ENCODE measurements around the gene NEU4.
"Not testable (repeated sequence)": the region's sequence is repeated elsewhere in the genome, so short reads cannot be mapped to it uniquely, and the experiment has no call there.

The NEU4 gene

GRCh38 chr2:241775223-241776177 lies 33.5 kb upstream of the NEU4 start:
- no peak for FAIRE-seq

- no peak for FAIRE-seq
Measured at GRCh38 chr2:241776336-241777169, 32.4 kb upstream of the NEU4 start, which contains the start of gene GAL3ST2. Gene GAL3ST2, plus strand, starts transcription at chr2:241776822. Its CDS starts 134 bp downstream, at chr2:241776956.

DNA sequence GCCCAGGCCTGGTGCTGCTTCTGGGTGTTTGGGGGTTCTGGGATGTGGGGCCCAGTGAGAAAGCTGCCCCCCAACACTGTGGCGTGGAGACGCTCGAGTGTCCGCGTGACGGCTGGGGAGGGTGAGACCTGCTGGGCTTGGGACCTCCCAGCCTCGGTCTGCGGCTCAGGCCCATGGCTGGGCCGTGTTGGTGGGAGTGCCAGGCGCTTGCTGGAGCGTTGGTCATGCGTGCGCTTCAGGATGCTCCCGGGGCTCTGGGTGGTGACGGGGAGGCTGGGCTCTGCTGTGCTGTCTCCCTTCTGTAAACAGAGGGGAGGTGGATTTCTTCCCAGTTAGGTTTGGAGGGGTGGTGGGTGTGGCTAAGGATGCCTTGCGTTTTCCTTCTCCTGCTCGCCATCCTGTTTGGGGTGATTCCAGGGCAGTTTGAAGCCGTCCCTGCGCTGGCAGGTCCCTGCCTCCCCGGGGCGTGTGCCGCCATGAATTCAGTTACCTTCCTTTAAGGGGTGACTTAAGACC lies 31.8 kb upstream of the NEU4 start:
- FAIRE-seq = no peak

- FAIRE-seq = no peak
Measured at GRCh38 chr2:241777686-241778627, 31.0 kb upstream of the NEU4 start.

- FAIRE-seq = no peak
Measured at GRCh38 chr2:241780939-241781569, 27.9 kb upstream of the NEU4 start.

DNA sequence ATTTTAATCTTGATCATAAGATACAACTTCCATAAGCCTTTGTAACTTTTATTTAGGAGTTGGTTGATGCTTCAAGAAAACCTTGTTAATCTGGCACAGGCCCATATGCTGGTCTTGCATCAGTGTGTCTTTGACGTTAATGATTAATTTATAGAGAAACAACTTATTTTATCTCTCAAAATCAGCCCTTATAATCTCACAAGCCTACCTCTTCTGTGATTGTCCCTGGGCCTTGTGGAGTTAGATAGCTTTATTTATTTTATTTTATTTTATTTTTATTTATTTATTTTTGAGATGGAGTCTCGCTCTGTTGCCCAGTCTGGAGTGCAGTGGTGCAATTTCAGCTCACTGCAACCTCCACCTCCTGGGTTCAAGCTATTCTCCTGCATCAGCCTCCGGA lies 26.9 kb upstream of the NEU4 start:
- not testable (repeated sequence) for FAIRE-seq

GRCh38 chr2:241788135-241788534 lies 20.9 kb upstream of the NEU4 start:
- FAIRE-seq = no peak

DNA sequence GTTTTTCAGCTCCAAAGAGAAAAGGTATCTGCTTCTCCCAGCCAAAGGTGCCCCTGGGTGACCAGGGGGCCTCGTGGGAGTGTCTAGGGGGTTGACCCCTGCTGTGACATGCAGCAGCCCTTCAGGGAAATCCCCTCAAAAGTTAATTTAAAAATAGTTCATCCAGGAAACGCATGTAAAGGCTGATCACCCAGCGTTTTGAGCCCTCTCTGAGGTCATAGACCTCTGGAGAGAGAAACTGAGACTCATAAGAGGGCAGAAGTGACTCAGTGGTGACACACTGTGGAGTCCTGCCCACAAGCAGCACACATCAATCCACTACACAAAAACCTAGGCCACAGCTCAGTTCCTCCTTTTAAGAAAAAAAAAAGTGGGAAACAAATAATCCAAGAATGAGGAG lies 20.4 kb upstream of the NEU4 start:
- FAIRE-seq = no peak

GRCh38 chr2:241791385-241791784 lies 17.6 kb upstream of the NEU4 start:
- FAIRE-seq = not testable (repeated sequence)

DNA sequence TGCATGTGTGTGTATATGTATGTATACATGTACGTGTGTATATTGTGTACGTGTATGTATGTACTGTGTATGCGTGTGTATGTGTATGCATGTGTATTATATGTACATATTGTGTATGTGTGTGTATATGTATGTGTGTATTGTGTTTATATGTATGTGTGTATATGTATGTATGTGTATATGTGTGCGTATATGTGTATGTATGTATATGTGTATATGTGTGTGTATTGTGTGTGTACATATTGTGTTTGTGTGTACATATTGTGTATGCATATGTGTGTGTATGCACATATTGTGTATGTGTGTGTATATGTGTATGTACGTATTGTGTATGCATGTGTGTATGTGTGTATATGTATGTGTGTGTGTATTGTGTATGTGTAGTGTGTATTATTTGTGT lies 15.6 kb upstream of the NEU4 start:
- no peak for FAIRE-seq

GRCh38 chr2:241794250-241794823 lies 14.7 kb upstream of the NEU4 start:
- FAIRE-seq = no peak

DNA sequence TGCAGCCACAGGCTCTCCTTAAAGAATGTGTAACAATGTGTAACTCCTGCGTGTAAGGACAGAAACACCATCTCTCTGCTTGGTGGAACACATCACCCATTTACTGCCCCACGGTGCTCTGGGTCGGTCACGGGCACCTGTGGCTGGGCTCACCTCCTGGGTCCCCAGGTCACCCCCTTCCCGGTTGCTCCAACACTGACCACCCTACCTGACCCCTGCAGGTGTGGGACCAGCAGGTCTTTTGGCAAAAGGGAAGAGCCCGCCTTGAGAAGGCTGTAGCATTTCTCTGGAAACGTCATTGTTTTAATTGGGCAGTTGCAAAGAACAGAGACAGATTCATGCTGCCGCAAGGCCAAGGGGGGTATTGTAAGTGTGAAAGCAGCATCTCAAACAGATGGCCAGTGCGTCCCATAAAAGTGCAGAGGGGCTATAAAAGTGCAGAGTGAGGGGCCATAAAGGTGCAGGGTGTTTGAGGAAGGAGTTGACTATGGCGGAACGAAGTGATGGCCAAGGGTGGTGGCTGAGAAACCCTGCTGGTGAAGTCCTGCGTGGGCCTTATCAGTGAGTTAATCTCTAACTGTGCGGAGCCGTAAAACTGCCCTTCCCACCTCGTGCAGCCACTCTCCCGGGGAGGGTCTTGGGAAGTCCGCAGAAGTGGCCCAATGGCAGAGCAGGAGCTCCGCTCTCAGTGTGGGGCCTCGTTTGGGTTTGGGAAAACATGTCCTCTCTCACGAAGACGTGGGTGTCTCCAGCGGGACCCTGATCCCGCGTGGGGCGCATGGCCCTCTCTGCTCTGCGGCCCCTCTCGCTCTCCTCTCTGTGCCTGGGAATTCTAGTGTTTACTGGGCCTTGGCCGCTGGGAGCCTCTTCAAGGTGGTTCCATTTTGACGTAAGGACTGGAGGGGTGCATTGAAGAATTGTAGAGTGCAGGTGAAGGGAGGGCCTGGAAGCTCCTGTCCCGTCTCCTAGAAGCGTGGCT lies 13.7 kb upstream of the NEU4 start:
- no peak for FAIRE-seq

DNA sequence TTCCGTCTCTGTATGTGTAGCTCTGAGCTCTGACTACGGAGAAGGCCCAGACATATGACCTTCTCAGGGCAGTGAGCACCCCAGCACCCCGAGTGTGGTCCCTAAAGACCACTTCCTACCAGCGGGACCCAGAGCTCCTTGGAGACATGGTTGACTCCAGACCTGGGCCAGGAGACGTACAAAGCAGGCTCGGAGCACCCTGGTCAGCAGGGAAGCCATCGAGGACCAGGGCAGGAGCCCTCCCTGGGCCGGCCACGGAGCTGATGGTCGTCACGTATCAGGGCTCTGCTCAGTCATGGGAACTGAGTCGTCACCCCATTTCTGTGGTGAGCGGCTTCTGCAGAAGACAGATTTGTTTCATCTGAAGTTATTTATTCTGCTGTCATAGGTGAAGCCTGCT lies 12.8 kb upstream of the NEU4 start:
- FAIRE-seq = no peak

DNA sequence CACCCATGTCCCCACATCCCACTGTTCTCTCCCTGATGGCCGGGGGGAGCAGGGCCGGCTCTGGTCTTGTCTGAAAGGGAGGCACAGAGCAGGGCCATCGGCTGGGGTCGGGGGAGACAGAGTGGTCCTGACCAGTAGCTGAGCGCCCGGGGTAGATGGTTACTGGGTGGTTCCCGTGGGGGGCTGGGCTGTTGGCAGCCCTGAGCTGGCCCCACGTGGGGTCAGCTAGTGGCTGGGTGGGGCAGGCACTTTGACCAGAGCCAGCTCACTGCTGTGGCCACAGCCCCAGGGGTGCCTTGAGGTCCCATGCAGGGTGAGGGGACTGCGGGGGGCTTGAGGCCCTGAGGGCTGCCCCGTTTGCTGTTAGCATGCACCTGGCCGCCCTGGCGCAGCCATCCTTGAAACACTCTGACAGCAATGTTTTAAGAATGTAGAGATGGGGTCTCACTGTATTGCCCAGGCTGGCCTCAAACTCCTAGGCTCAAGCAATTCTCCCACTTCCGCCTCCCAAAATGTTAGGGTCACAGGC lies 12.3 kb upstream of the NEU4 start:
- FAIRE-seq = no peak

DNA sequence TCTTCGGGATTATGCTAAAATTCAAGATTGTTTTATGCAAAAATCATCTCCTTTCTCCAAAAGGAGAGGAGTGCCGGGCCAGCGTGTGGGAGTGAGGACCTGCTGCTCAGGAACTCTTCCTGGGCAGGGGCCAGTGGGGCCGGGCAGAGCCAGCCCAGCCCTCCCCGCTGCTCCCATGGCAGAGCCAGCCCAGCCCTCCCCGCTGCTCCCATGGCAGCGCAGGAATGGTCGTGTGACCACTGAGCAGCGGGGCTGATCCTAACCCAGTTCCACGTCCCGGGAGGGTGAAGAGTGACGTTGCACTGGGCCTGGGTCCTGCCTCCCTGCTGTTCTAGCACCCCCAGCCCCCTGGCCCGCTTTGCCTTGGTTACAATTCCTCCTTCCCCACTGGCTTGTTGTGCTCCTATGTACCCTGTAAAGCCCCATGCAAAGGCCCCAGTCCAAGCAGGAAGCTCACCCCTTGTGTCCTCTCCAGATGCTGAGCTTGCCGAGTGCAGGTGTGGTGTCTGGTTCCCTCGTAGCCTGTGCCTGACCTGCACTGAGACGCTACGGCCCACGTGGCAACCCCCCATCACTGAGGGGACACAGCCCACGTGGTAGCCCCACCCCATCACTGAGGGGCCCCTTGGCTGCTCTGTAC lies 11.4 kb upstream of the NEU4 start:
- no peak for FAIRE-seq

DNA sequence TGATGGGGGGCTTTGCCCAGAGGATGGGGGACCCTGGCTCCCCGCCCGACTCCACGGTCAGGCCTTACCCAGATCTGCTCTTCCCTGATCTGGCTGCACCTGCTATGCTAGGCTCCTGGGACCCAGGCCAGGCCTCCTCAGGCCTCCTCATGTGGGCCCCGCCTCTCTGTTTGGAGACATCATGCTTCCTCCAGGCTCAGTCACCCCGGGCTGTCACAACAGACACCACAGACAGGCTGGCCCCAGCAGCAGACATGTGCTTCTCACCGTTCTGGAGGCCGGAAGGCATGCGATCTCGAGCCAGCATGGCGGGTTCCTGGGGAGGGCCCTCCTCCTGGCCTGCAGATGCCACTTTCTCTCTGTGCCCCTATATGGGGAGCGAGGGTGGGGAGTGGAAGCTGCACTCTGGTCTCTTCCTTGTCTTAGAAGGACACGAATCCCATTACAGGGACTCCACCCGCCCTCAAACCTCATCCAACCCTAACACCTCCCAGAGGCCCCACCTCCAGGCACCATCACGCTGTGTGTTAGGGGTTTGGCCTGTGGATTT lies 10.8 kb upstream of the NEU4 start:
- no peak for FAIRE-seq

DNA sequence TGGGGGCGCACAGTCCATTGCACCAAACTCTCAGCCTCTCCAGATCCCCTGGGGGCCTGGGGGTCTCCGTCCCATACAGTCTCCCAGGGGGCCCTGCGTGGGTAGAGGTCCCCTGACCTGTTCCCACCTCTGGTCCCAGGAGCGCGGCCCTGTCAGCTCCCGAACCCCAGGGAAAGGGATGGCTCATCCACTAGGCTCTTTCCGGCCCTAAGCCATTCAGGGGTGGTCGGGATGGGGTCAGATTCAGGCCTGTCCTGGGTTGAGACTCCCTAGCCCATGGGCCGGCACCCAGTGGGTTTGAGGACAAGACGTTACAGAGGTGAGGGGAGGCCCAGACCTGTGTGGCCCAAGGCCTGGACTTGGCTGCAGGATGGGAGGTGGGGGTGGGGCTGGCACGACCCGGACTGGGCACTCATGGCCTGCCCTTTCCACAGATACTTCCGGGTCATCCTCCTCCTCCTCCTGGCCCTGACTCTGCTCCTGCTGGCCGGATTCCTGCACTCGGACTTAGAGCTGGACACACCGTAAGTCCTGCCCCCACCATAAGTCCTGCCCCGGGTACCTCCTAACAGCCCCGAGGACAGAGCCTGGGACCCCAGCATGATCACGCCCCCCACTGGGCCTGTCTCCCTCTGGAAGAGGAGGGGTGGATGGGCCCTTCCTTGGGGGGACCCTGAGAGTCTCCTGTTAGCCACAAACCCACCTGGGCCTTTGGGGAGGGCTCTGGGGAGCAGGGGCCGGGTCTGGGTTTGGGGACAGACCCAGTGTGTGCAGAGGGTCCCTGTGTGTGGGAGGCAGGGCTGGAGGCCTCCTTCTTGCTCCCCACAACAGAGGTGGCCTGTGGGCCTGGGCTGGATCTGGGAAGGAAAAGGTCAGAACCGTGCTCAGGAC lies 10.1 kb upstream of the NEU4 start:
- FAIRE-seq = no peak
